ENCODE results near the gene ASCC2.

Gene ASCC2

GRCh38 chr22:29820961-29821290 is 17.1 kb downstream of the ASCC2 start:
- no peak for TF ChIP-seq CTCF (IDR thresholded peaks at IDR 0.05; ENCODE audit: control insufficient read depth, insufficient read depth, low read depth, low read length, missing control alignments)
- no peak overlapping the region for H3K4me3 ChIP-seq (ENCODE audit: control insufficient read depth, low read depth, low read length)
- no peak for DNase-seq (ENCODE audit: low read depth)

GRCh38 chr22:29819501-29819900 is 18.6 kb downstream of the ASCC2 start:
- TF ChIP-seq CTCF (IDR thresholded peaks at IDR 0.05; ENCODE audit: control insufficient read depth, insufficient read depth, low read depth, low read length, missing control alignments): no peak
- no peak for DNase-seq (ENCODE audit: low read depth)
- no peak overlapping the region for H3K4me3 ChIP-seq (ENCODE audit: control insufficient read depth, low read depth, low read length)

GRCh38 chr22:29817724-29818123 is 20.4 kb downstream of the ASCC2 start:
- DNase-seq (ENCODE audit: low read depth): no peak
- H3K4me3 ChIP-seq (ENCODE audit: control insufficient read depth, low read depth, low read length): no peak overlapping the region
- no peak for TF ChIP-seq CTCF (IDR thresholded peaks at IDR 0.05; ENCODE audit: control insufficient read depth, insufficient read depth, low read depth, low read length, missing control alignments)

- DNase-seq (ENCODE audit: low read depth): no peak
- no peak overlapping the region for H3K4me3 ChIP-seq (ENCODE audit: control insufficient read depth, low read depth, low read length)
- TF ChIP-seq CTCF (IDR thresholded peaks at IDR 0.05; ENCODE audit: control insufficient read depth, insufficient read depth, low read depth, low read length, missing control alignments): no peak
Observed at GRCh38 chr22:29816980-29817379, 21.1 kb downstream of the ASCC2 start.

GRCh38 chr22:29816539-29816938 is 21.5 kb downstream of the ASCC2 start:
- no peak overlapping the region for H3K4me3 ChIP-seq (ENCODE audit: control insufficient read depth, low read depth, low read length)

GRCh38 chr22:29816128-29816527 is 21.9 kb downstream of the ASCC2 start:
- no peak overlapping the region for H3K4me3 ChIP-seq (ENCODE audit: control insufficient read depth, low read depth, low read length)
- no peak for TF ChIP-seq CTCF (IDR thresholded peaks at IDR 0.05; ENCODE audit: control insufficient read depth, insufficient read depth, low read depth, low read length, missing control alignments)
- no peak for DNase-seq (ENCODE audit: low read depth)

More at GRCh38 chr22:29816539-29816938, 21.5 kb downstream of the ASCC2 start:
- TF ChIP-seq CTCF (IDR thresholded peaks at IDR 0.05; ENCODE audit: control insufficient read depth, insufficient read depth, low read depth, low read length, missing control alignments): no peak
- no peak for DNase-seq (ENCODE audit: low read depth)

- H3K4me3 ChIP-seq (ENCODE audit: control insufficient read depth, low read depth, low read length): no peak overlapping the region
- no peak for TF ChIP-seq CTCF (IDR thresholded peaks at IDR 0.05; ENCODE audit: control insufficient read depth, insufficient read depth, low read depth, low read length, missing control alignments)
- no peak for DNase-seq (ENCODE audit: low read depth)
Observed at GRCh38 chr22:29815580-29815979, 22.5 kb downstream of the ASCC2 start.

Measured in AG09309 (cell line).